Esophagus squamous epithelium (tissue), 5 donors: ENCODE data around the gene NME1. TPM values are rescaled to one million over a fixed set of nuclear protein-coding genes. Genes with fewer than 3 reads are reported as not detected.
"Not testable (repeated sequence)": the region's sequence is repeated elsewhere in the genome, so short reads cannot be mapped to it uniquely, and the experiment has no call there.

ENCODE experiments used
- DNase-seq: peaks from one replicate; lab custom pipeline; 2025; lab: John Stamatoyannopoulos, UW
- H3K27ac ChIP-seq, 4 donors: fragments of 200-600 bp; sonication (generic); one replicate each; pipeline ENCODE4 v1.5.1; 2016 to 2019; ENCODE audit warnings: mild to moderate bottlenecking in 1 of 4
- H3K27me3 ChIP-seq, 4 donors: fragments of 200-600 bp; sonication (generic); 1 replicate in 3 of 4; 2 replicates in 1 of 4; pipeline versions ENCODE4 v1.5.1 to v1.6.0; 2017 to 2021; ENCODE audit warnings: antibody characterized with exemption in 1 of 4
- H3K36me3 ChIP-seq, 3 donors: fragments of 200-600 bp; sonication (generic); one replicate each; pipeline ENCODE4 v1.5.1; 2016 to 2019
- H3K4me1 ChIP-seq, 3 donors: fragments of 200-600 bp; sonication (generic); one replicate each; pipeline ENCODE4 v1.5.1; 2017 to 2019
- H3K4me3 ChIP-seq, 4 donors: fragments of 200-600 bp; sonication (generic); 1 replicate in 3 of 4; 2 replicates in 1 of 4; pipeline ENCODE4 v1.5.1; 2016 to 2019; ENCODE audit warnings: mild to moderate bottlenecking in 2 of 4, moderate library complexity in 1 of 4
- H3K9me3 ChIP-seq, 3 donors: fragments of 200-600 bp; sonication (generic); one replicate each; pipeline ENCODE4 v1.5.1; 2016 to 2019
- POLR2A ChIP-seq, 4 donors: fragments of 450-650 bp; IDR thresholded peaks; one replicate each; pipeline ENCODE4 v1.6.1; 2017; ENCODE audit warnings: antibody characterized with exemption in 4 of 4, mild to moderate bottlenecking in 4 of 4, moderate library complexity in 3 of 4
- WGBS, 2 donors: methylation state at CpG; one replicate each; pipeline ENCODE4 v1.1.5; 2018; 5-methylcytosine and 5-hydroxymethylcytosine counted together
- intact Hi-C: fragments of 100-400 bp; cut with DNase I; formaldehyde crosslinking; loops from one replicate; pipeline ENCODE4 v1.15.0; 2022
- total RNA-seq, 4 donors: library from RNA; depleted of rRNA; stranded (reverse); fragments of >200 nt; gene quantifications; one replicate each; pipeline ENCODE4 v1.1.0, GENCODE V29; 2016
- TF ChIP-seq, protein P1 (sequence below), 6 experiments: fragments of 450-650 bp in 4 of 6; fragments of 200-600 bp in 2 of 6; sonication (generic) in 2 of 6; IDR thresholded peaks; one replicate each; pipeline ENCODE4 v1.5.1; 2016 to 2019; ENCODE audit warnings: antibody characterized with exemption in 6 of 6, mild to moderate bottlenecking in 4 of 6, moderate library complexity in 4 of 6
- donor health status: DM: yes; HTN: yes; CAD: no.

The NME1 gene
- total RNA-seq, 4 donors from 2014 or later, result 56.9 to 138 (median 101) TPM

DNA sequence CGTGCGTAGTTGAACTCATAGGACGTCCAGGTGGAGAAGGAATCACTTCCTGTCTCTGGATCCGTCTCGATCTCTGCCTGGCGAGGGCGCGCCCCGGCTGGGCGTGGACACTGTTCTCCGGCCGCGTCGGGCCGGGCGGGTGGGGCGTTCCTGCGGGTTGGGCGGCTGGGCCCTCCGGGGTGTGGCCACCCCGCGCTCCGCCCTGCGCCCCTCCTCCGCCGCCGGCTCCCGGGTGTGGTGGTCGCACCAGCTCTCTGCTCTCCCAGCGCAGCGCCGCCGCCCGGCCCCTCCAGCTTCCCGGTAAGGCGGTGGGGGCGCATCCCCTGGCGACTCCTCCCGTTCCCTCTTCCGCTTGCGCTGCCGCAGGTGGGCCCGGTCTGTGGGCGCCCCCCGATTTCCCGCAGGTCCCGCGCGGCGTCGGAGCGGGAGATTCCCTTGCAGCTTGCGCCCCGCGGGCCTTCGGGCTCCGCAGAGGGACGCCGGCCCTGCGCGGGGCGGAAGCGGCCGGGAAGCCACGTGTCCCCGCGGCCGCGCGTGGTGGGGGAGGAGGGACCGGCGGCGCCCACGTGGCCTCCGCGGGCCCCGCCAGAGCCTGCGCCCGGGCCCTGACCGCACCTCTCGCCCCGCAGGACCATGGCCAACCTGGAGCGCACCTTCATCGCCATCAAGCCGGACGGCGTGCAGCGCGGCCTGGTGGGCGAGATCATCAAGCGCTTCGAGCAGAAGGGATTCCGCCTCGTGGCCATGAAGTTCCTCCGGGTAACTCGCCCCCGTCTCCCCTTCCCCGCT, 13.0 kb downstream of the NME1 start, which contains the start of gene NME2:
TSS of gene NME2 (plus strand) at position 214 of the 789 bp plus-strand sequence. CDS start at position 634, 420 bp downstream.
- Histone ChIP-seq H3K4me1 (peaks cover 7 to 31% (median 12%) of the 10 kb centered on the region in 3 donors), H3K9me3 (no peaks in the 10 kb centered on the region), H3K4me3 (peak within 1 kb of the TSS; percentile 79 to 96 (median 89)), H3K27me3 (no peaks in the 10 kb centered on the region), H3K36me3 (peaks cover under 1 to 59% (median 20%) of the 10 kb centered on the region in 3 donors), H3K27ac (peak within 1 kb of the TSS; percentile 92 to 98 (median 96))
- intact Hi-C loops, result no loop called here
- 0 to 2% methylated on average over 6 to 10 of the region's 98 CpGs for WGBS, 2 donors
- DNase-seq, result peak; percentile 32
- TF ChIP-seq, protein P1, sequence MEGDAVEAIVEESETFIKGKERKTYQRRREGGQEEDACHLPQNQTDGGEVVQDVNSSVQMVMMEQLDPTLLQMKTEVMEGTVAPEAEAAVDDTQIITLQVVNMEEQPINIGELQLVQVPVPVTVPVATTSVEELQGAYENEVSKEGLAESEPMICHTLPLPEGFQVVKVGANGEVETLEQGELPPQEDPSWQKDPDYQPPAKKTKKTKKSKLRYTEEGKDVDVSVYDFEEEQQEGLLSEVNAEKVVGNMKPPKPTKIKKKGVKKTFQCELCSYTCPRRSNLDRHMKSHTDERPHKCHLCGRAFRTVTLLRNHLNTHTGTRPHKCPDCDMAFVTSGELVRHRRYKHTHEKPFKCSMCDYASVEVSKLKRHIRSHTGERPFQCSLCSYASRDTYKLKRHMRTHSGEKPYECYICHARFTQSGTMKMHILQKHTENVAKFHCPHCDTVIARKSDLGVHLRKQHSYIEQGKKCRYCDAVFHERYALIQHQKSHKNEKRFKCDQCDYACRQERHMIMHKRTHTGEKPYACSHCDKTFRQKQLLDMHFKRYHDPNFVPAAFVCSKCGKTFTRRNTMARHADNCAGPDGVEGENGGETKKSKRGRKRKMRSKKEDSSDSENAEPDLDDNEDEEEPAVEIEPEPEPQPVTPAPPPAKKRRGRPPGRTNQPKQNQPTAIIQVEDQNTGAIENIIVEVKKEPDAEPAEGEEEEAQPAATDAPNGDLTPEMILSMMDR (IDR thresholded peaks at IDR 0.05), result no peak
- peak in 3 of 4 donors; percentile 4 to 71 (median 54) for TF ChIP-seq POLR2A (IDR thresholded peaks at IDR 0.05)

DNA sequence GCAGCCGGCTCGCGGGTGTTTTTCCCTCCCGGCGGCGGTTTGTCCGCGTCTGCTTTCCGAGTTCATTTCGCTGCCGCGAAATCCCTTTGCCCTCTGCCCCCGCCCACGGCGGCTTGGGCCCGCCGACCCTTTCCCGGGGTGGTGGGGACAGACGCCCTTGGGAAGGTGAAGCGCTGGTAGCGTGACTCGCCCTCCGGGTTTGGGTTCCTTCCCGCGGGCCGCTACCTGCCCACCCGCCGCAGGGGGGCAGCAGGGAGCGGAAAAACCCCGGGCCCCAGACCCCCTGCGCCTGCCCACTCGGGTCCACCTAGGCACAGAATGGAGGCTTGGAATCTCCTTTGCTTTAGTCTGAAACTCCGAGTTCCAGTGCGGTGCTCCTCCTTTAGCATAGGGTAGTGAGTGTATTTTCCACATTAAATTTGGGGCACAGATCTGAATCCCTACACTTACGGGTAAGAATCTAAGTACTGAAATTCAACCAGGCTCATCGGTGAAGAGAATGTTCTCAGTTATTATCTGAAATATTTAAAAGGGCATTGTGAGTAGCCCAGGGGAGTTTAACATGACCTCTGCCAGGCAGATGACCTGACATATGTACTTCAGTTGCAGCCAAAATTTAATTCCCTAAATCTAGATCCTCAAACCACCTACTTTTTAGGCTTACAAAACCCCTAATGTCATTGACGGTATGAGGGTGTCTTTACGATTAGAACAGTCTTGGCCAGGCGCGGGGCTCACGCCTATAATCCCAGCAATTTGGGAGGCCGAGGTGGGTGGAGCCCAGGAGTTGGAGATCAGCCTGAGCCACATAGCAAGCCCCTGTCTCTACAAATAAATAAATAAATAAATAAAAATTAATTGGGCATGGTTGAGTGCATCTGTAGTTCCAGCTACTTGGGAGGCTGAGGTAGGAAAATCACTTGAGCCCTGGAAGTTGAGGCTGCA, 13.9 kb downstream of the NME1 start:
- Histone ChIP-seq H3K4me1 (peaks cover 7 to 31% (median 12%) of the 10 kb centered on the region in 3 donors), H3K36me3 (peaks cover 7 to 59% (median 28%) of the 10 kb centered on the region in 3 donors), H3K27me3 (no peaks in the 10 kb centered on the region), H3K27ac (peak overlapping the region; percentile 92 to 98 (median 96)), H3K4me3 (peak overlapping the region; percentile 79 to 96 (median 89)), H3K9me3 (no peaks in the 10 kb centered on the region)
- no peak for TF ChIP-seq POLR2A (IDR thresholded peaks at IDR 0.05)
- TF ChIP-seq, protein P1 (IDR thresholded peaks at IDR 0.05), result peak; percentile 51 to 73 (median 60)
- DNase-seq, result no peak
- intact Hi-C loops, result no loop called here
- WGBS, 2 donors, result 34 to 50% methylated on average over 9 to 10 of the region's 42 CpGs

DNA sequence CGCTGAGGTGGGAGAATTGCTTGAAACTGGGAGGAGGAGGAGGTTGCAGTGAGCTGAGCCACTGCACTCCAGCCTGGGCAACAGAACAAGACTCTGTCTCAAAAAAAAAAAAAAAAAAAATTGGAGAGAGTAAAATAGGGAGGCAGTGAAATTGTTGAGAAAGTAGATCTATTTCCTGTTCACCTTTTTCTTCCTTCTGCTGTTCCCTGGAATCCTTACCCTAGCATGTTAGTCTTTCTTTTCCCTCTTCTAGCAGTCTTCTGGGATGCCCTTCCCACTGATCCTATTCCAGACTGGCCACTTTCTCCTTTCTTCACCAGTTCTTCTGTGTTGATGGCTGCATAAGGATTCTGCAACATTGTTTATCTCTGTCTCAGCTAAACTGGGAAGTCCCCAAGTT, 16.0 kb downstream of the NME1 start:
- intact Hi-C loops, result no loop called here
- Histone ChIP-seq H3K27ac (no peak overlapping the region), H3K4me3 (no peak overlapping the region), H3K4me1 (peaks cover 7 to 31% (median 12%) of the 10 kb centered on the region in 3 donors), H3K36me3 (peaks cover 7 to 65% (median 30%) of the 10 kb centered on the region in 3 donors), H3K27me3 (no peaks in the 10 kb centered on the region), H3K9me3 (no peaks in the 10 kb centered on the region)
- 75 to 90% methylated on average over 1 of the region's 1 CpG for WGBS, 2 donors
- TF ChIP-seq, protein P1 (IDR thresholded peaks at IDR 0.05), result no peak
- TF ChIP-seq POLR2A (IDR thresholded peaks at IDR 0.05), result no peak
- no peak for DNase-seq

DNA sequence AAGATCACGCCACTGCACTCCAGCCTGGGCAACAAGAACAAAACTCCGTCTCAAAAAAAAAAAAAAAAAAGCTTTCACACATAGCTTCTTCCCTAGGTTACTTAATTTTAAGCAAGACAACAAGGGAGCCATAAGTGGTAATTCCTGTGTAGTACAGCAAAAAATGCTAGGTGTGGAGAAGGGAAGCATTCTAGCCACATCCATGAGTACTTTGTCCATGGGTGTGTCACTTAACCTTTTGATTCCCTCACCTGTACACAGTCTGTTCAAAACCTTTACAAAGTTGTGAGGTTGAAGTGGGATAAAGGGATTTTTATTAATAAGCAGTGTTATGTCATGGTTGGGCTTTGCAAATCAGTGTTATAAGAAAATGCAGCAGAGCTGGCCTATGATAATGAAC, 17.4 kb downstream of the NME1 start:
- intact Hi-C loops, result no loop called here
- 82 to 86% methylated on average over 2 of the region's 2 CpGs for WGBS, 2 donors
- TF ChIP-seq, protein P1 (IDR thresholded peaks at IDR 0.05), result no peak
- TF ChIP-seq POLR2A (IDR thresholded peaks at IDR 0.05), result no peak
- no peaks in the 10 kb centered on the region for H3K27me3 ChIP-seq
- H3K9me3 ChIP-seq, result no peaks in the 10 kb centered on the region
- H3K4me3 ChIP-seq, result no peak overlapping the region
- no peak overlapping the region for H3K27ac ChIP-seq
- no peak for DNase-seq
- H3K4me1 ChIP-seq, result peaks cover under 1 to 23% (median 7%) of the 10 kb centered on the region in 3 donors
- peaks cover 7 to 77% (median 30%) of the 10 kb centered on the region in 3 donors for H3K36me3 ChIP-seq

DNA sequence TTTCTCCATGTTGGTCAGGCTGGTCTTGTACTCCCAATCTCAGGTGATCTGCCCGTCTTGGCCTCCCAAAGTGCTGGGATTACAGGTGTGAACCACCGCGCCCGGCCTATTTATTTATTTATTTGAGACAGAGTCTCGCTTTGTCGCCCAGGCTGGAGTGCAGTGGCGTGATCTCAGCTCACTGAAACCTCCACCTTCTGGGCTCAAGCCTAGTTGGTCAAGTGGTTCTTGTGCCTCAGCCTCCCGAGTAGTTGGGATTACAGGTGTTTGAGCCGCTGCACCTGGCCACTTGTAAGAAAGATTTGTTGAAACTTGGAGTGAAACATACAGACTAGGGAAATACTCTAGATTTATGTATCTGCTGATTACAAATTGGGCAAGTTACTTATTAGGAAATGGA, 18.7 kb downstream of the NME1 start:
- DNase-seq, H3K27me3 ChIP-seq, intact Hi-C loops, H3K9me3 ChIP-seq, H3K4me3 ChIP-seq, H3K27ac ChIP-seq: not testable (repeated sequence)
- peaks cover 7 to 87% (median 30%) of the 10 kb centered on the region in 3 donors for H3K36me3 ChIP-seq
- peaks cover 0 to 20% (median 7%) of the 10 kb centered on the region in 3 donors for H3K4me1 ChIP-seq
- 77 to 80% methylated on average over 6 to 9 of the region's 9 CpGs for WGBS, 2 donors
